ENCODE data around the gene TBXAS1. TPM values are rescaled to one million over a fixed set of nuclear protein-coding genes. Genes with fewer than 3 reads are reported as not detected.
A peak's percentile ranks its signal among the peaks of the same experiment; 100 is the strongest.

The TBXAS1 gene
- total RNA-seq, 1 donor from 2014 or later: 0.32 TPM

- DNase-seq (ENCODE audit: low read depth): peak; percentile 61
These were observed 25.1 kb downstream of the TBXAS1 start for GRCh38 chr7:139854124-139854511.

- DNase-seq (ENCODE audit: low read depth): no peak
These were observed 25.9 kb downstream of the TBXAS1 start for GRCh38 chr7:139854803-139855497.

DNA sequence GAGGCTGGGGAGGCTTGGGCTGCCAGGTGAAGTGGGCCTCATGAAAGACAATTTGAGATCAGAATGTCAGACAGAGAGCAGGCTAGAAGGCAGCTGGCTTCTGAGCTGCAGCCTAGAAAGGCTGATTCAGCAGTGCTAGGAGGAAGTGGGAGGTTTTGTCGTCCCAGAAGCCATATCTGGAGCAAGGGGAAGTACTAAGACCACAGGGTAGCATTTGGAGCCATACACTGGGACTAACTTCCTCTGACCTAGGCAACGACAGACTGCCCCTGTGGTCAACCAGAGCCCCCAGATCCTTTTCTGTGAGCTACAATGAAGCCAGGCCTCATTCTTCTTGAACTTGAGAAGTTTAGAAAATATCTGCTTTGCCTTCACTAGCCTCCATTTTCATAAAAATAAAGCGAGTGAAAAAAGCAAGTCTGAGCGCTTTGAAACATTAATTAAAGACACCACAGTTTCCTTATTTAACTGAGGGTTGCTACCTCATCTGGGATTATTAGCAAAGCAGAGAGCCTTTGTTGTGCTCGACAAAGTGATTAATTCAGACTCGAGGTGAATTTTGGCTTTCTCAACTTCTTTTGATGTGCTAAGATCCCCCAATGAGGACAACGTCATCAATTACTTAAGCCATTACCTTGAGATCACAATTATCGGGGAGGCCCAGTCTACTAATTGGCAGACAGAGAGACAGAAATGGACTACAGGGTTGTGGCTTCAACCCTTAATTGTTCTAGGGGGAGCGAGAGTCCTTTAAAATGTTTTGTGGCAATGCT is 26.6 kb downstream of the TBXAS1 start:
- DNase-seq (ENCODE audit: low read depth): no peak

DNA sequence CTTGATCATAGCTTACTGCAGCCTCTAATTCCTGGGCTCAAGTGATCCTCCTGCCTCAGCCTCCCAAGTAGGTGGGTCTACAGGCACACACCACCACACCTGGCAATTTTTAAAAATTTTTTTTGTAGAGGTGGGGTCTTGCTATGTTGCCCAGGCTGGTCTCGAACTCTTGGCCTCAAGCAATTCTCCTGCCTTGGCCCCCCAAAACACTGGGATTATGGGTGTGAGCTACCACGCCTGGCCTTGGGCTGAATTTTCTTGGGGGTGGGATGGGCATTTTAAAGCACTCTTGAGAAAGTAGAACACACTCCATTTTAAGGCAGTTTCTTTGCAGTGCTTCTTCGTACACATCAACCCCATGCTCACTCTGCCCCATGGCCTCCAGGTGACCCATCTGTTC is 28.7 kb downstream of the TBXAS1 start:
- no peak for DNase-seq (ENCODE audit: low read depth)

DNA sequence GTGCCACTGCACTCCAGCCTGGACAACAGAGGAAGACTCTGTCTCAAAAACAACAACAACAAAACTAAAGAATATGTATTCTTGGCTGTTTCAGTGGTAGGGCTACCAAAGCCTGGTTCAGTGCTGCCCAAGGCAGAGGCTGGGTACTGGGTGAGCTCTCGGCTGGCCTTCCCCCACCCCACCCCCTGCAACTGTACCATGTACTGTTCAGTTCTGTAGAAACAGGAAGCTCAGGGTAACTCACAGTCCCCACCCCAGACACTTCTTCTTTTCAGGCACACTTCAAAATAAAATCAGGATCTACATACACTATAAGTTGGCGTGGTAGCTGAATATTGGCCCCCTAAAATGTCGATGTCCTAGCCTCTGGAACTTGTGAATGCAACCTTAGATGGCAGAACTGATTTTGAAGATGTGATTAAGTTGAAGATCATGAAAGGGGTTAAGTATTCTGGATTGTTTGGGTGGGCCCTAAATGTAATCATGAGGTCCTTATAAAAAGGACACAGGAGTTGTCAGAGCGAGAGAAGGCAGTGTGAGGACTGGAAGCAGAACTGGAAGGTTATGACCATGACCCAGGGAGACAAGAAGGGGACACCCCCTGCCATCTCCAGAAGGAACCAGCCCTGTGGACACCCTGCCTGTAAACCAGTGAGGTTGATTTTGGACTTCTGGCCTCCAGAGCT is 31.2 kb downstream of the TBXAS1 start:
- DNase-seq (ENCODE audit: low read depth): no peak

DNA sequence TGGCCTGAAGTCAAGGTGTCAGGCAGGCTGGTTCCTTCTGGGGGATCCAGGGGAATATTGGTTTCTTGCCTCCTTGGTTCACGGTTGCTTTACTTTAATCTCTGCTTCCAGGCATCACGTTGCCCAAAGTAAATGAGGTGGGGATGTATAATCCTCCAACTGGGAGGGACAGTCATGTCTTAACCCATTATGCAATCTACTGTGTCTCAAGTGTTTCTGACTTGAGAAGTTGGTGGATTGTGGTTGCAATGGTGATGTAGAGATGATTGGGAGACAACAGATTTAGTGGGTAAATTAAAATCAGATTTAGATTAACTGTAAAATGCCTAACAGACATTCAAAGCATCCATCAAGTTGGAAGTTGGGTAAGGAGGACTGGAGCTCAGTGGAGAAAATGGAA is 32.7 kb downstream of the TBXAS1 start:
- no peak for DNase-seq (ENCODE audit: low read depth)

- DNase-seq (ENCODE audit: low read depth): no peak
These were observed 37.2 kb downstream of the TBXAS1 start for GRCh38 chr7:139866047-139866837.

DNA sequence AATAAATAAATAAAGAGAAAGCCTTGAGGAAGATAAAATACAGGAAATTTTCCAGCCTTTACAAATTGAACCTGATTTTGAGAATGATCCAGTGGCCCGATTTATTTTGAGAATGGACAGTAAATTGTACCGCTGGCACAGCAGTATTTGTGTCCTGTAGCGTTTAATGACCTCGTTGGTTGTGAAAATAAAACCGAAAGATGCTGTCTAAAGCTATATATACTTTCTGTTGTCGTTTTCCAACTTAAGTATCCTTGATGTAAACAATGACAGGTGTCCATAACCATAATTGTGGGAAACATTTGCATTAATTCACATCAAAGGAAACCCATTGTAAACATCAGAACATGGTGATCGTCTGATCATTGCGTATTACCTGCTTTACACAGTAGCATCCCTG is 38.8 kb downstream of the TBXAS1 start:
- no peak for DNase-seq (ENCODE audit: low read depth)

DNA sequence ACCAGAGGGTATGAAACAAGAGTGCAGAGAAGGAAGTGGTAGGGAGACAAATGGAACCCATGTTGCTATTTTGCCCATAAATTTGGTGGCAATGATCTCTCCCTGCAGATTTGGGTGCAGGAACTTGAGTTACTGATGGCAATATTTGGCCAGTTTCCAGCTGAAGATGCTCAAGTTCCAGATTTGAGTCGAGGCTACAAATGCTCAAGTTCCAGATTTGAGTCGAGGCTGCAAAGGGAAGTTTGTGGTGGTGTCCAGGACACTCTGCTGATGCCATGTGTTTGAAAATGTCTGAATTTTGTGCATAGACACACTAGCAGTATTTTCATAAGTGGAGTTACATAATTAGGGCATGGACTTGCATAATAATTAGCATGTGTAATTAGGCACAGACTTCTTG is 40.8 kb downstream of the TBXAS1 start:
- no peak for DNase-seq (ENCODE audit: low read depth)

- DNase-seq (ENCODE audit: low read depth): no peak
These were observed 41.3 kb downstream of the TBXAS1 start for GRCh38 chr7:139870380-139870779.

GRCh38 chr7:139871331-139871730 is 42.3 kb downstream of the TBXAS1 start:
- DNase-seq (ENCODE audit: low read depth): no peak

DNA sequence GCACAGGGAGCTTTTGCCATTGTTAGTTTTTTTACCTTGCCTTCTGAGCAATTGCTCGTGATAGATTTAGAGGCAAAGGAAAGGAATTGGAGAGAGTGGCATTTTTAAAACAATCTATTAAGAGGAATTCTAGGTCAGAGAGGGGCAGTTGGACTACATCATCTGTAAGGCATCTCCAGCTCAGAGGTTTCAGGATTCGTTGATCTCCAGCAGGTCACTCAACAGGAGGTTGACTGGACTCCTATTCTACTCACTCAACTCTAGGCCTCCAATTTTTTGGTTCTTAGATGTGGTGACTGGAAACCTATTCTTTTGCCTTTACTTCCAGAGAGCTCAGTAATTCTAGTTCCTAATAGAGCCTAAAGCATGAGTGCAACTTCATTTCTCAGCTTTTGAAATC is 42.8 kb downstream of the TBXAS1 start:
- DNase-seq (ENCODE audit: low read depth): no peak

GRCh38 chr7:139873593-139874301 is 44.7 kb downstream of the TBXAS1 start:
- no peak for DNase-seq (ENCODE audit: low read depth)

DNA sequence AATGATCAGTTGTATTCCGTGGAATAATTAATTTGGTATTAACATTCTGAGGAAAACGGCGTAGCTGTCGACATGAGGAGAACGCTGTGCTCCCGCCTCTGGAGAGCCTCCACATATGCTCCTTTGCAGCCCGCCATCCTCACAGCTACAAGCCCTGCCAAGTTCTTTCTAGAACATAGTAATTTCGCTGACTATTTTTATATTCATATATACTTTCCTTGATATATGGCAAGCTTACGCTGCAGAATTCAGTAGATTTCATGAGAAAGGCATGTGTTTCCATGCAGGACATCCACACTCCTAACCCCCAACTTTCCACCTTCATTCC is 45.2 kb downstream of the TBXAS1 start:
- DNase-seq (ENCODE audit: low read depth): no peak

GRCh38 chr7:139875821-139876241 is 46.8 kb downstream of the TBXAS1 start:
- no peak for DNase-seq (ENCODE audit: low read depth)

DNA sequence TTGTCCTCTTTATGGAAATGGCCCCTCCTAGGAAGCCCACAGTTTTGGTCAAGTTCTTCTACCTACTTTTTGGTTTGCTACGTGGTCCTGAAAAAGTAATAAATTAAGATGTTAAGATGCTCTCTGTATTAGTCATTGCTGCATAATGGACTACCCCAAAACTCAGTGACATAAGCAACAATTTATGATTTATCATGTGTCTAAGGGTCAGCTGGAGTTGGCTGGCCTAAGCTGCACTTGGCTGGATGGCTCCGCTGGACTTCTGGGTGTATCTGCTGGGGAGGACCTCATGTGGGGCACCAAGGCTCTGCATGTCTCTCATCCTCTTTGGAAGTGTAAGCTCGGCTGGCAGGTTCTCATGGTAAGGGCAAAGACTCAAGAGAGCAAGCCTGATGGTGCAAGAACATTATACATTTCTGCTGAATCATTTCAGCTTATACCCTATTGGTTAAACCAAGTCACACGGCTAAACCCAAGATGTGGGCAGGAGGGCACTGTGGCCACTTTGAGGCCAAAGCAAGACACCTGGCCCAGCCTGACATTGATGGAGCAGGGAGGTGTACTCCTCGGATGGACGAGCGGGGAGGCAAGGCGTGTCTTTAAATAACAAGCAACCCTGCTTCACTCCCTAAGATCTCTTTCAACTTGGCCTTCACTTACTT is 47.7 kb downstream of the TBXAS1 start:
- DNase-seq (ENCODE audit: low read depth): no peak

DNA sequence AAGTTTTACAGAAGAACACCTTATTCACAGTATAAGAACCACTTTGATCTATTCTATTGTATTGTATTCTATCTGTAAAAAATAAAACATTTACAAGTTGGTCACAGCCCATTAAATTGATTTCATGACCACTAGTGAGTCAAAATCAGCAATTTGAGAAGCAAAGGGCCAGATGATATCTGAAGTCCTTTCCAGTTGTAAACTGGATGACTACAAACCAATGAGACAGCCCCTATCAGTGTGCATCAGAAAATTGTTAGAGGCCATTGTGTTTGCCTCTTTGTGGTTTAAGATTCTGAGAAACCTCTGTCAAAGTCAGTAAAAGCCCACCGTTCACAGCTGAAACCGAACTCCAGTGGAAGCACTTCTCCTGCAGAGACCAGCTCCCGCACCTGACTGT is 54.8 kb downstream of the TBXAS1 start:
- no peak for DNase-seq (ENCODE audit: low read depth)

GRCh38 chr7:139884441-139884840 is 55.4 kb downstream of the TBXAS1 start:
- no peak for DNase-seq (ENCODE audit: low read depth)

DNA sequence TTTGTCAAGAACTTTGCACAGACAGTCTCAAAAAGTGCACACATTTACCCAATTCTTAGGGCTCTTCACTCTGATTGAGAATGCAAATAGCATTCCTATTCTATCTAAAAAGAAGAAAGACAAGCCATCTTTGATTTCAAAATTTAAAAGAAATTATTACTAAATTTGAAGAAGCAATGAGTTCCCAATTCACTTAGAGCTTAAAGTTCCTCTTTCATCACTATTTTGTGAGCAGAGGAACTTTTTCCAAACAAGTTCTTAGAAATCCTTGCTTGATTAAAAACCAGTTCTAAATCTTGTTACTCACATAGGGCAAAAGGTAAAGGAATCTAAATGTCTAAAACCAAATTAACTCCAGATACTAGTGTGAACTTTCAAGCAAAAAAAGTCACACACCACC is 56.4 kb downstream of the TBXAS1 start:
- no peak for DNase-seq (ENCODE audit: low read depth)

DNA sequence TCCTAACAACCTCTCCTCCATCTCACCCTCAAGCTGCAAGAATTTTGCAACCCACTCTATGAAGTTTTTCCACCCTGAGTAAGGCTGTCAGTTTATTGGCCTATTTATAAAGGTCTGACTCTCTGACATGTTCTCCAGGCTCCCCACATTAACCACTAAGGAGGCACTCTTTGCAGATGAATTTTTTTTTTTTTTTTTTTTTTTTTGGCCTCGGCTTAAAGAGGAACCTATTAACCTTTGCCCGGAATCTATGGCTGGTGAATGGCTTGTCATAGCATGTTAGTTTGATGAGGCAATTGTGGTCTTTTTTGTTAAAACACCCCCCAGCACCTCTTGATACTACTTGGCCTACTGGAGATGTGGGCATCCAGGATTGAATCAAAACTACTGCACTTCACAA is 57.1 kb downstream of the TBXAS1 start:
- peak; percentile 59 for DNase-seq (ENCODE audit: low read depth)
